H1 (cell line): ENCODE data around the gene ATP1A1. TPM values are rescaled to one million over a fixed set of nuclear protein-coding genes. Genes with fewer than 3 reads are reported as not detected.
A peak's percentile ranks its signal among the peaks of the same experiment; 100 is the strongest.

Experiments
- CTCF ChIA-PET: fragments of 300-600 bp; sonication (Branson Sonifier 250); formaldehyde crosslinking; loops from one replicate; lab custom pipeline; 2021; ENCODE audit not compliant: partially characterized antibody; lab: Charles Lee
- POLR2A ChIA-PET: fragments of 300-600 bp; sonication (Branson Sonifier 250); formaldehyde crosslinking; loops from one replicate; lab custom pipeline; 2021; ENCODE audit warnings: inconsistent platforms; ENCODE audit not compliant: partially characterized antibody; lab: Charles Lee
- DNase-seq, 2 experiments: peaks; one replicate each; pipeline versions ENCODE4 v3.0.0 to v3.0.0-alpha.2; 2010 to 2022; ENCODE audit warnings: low spot score in 2 of 2, low read depth in 1 of 2, mixed read lengths in 1 of 2
- FAIRE-seq: peaks from 2 replicates; lab custom pipeline; 2011; peaks lifted over from hg19 to GRCh38; lab: Jason Lieb, UNC
- H2AFZ ChIP-seq: 2 replicates; pipeline ENCODE4 v1.8.1; 2012; ENCODE audit warnings: low read length, inconsistent platforms
- H2AK5ac ChIP-seq: 2 replicates; pipeline ENCODE4 v1.6.1; 2013; ENCODE audit warnings: low read depth, low read length
- H2BK120ac ChIP-seq: replicated peaks from 2 replicates; pipeline ENCODE3; 2013; ENCODE audit warnings: low read depth, low read length, inconsistent platforms
- H2BK12ac ChIP-seq: 2 replicates; pipeline ENCODE4 v1.6.1; 2013; ENCODE audit warnings: low read depth, low read length
- H2BK15ac ChIP-seq: 2 replicates; pipeline ENCODE4 v1.6.1; 2013; ENCODE audit warnings: low read length
- H2BK20ac ChIP-seq: 2 replicates; pipeline ENCODE4 v1.6.1; 2013; ENCODE audit warnings: low read length
- H2BK5ac ChIP-seq: 2 replicates; pipeline ENCODE4 v1.6.1; 2013; ENCODE audit warnings: low read depth, low read length
- H3K14ac ChIP-seq: 2 replicates; pipeline ENCODE4 v1.6.1; 2013; ENCODE audit warnings: inconsistent platforms; ENCODE audit not compliant: insufficient read length
- H3K18ac ChIP-seq: 2 replicates; pipeline ENCODE4 v1.6.1; 2013; ENCODE audit warnings: low read length; ENCODE audit errors: extremely low read depth
- H3K23ac ChIP-seq: 2 replicates; pipeline ENCODE4 v1.6.1; 2013; ENCODE audit warnings: inconsistent platforms; ENCODE audit not compliant: insufficient read length
- H3K23me2 ChIP-seq: 2 replicates; pipeline ENCODE4 v1.6.1; 2013; ENCODE audit warnings: low read depth, low read length
- H3K27ac ChIP-seq: 2 replicates; pipeline ENCODE4 v1.6.1; 2011; ENCODE audit warnings: low read depth, low read length, inconsistent platforms
- H3K27me3 ChIP-seq, 4 experiments: replicated peaks in 1 of 4; 1 replicate in 1 of 4; 2 replicates in 3 of 4; pipeline versions ENCODE4 v1.6.1 to v1.8.1; 2011 to 2013; ENCODE audit warnings: low read length in 3 of 4, mild to moderate bottlenecking in 3 of 4, inconsistent platforms in 2 of 4, mixed read lengths in 2 of 4, moderate library complexity in 1 of 4; ENCODE audit not compliant: control insufficient read depth in 3 of 4, insufficient read depth in 3 of 4; ENCODE audit errors: extremely low read depth in 1 of 4
- H3K36me3 ChIP-seq, 4 experiments: 2 replicates each; pipeline versions ENCODE4 v1.6.1 to v1.8.1; 2011 to 2013; ENCODE audit warnings: mild to moderate bottlenecking in 4 of 4, low read length in 3 of 4, moderate library complexity in 2 of 4, control low read depth in 1 of 4, inconsistent platforms in 1 of 4; ENCODE audit not compliant: insufficient read depth in 4 of 4, control insufficient read depth in 2 of 4
- H3K4ac ChIP-seq: replicated peaks from 2 replicates; pipeline ENCODE3; 2013; ENCODE audit warnings: low read length, low read depth, mixed read lengths, inconsistent platforms; ENCODE audit not compliant: insufficient read length
- H3K4me1 ChIP-seq, 4 experiments: replicated peaks in 1 of 4; 1 replicate in 1 of 4; 2 replicates in 3 of 4; pipeline versions ENCODE4 v1.6.1 to v1.8.1; 2011 to 2013; ENCODE audit warnings: low read length in 3 of 4, inconsistent platforms in 2 of 4, mixed read lengths in 1 of 4; ENCODE audit not compliant: insufficient read depth in 4 of 4, control insufficient read depth in 3 of 4
- H3K4me2 ChIP-seq, 2 experiments: 2 replicates each; pipeline versions ENCODE4 v1.6.1 to v1.8.1; 2011 to 2013; ENCODE audit warnings: low read depth in 2 of 2, low read length in 2 of 2, control low read depth in 1 of 2, inconsistent platforms in 1 of 2, mild to moderate bottlenecking in 1 of 2; ENCODE audit not compliant: insufficient read depth in 1 of 2
- H3K4me3 ChIP-seq, 4 experiments: fragments of 200-600, 300-600 bp in 1 of 4; sonication (generic), shearing (Covaris generic), sonication (Bioruptor Twin) in 1 of 4; 2 replicates each; pipeline versions ENCODE4 v1.5.1 to v1.8.1; 2011 to 2016; ENCODE audit warnings: low read length in 4 of 4, low read depth in 3 of 4, control low read depth in 2 of 4, inconsistent platforms in 2 of 4, mild to moderate bottlenecking in 2 of 4, mixed read lengths in 1 of 4, moderate library complexity in 1 of 4; ENCODE audit not compliant: insufficient read depth in 2 of 4; ENCODE audit errors: extremely low read depth in 1 of 4
- H3K56ac ChIP-seq: replicated peaks from 2 replicates; pipeline ENCODE3; 2013; ENCODE audit warnings: low read depth, mild to moderate bottlenecking, mixed read lengths, low read length, inconsistent platforms; ENCODE audit not compliant: insufficient read length
- H3K79me1 ChIP-seq: 2 replicates; pipeline ENCODE4 v1.6.1; 2013; ENCODE audit warnings: low read depth, low read length, control low read depth
- H3K79me2 ChIP-seq, 2 experiments: 2 replicates each; pipeline versions ENCODE4 v1.6.1 to v1.8.1; 2012 to 2013; ENCODE audit warnings: low read length in 2 of 2, mild to moderate bottlenecking in 2 of 2, inconsistent platforms in 1 of 2; ENCODE audit not compliant: insufficient read depth in 2 of 2, control insufficient read depth in 1 of 2
- H3K9ac ChIP-seq, 4 experiments: replicated peaks in 1 of 4; 1 replicate in 1 of 4; 2 replicates in 3 of 4; pipeline versions ENCODE4 v1.6.1 to v1.8.1; 2011 to 2013; ENCODE audit warnings: low read depth in 3 of 4, low read length in 3 of 4, control low read depth in 2 of 4, mild to moderate bottlenecking in 2 of 4, moderate library complexity in 2 of 4, inconsistent platforms in 1 of 4; ENCODE audit errors: extremely low read depth in 1 of 4
- H3K9me3 ChIP-seq, 2 experiments: 2 replicates each; pipeline versions ENCODE4 v1.6.1 to v1.8.1; 2012 to 2013; ENCODE audit warnings: mild to moderate bottlenecking in 2 of 2, moderate library complexity in 2 of 2, control low read depth in 1 of 2, inconsistent platforms in 1 of 2, low read depth in 1 of 2, low read length in 1 of 2, mixed read lengths in 1 of 2; ENCODE audit not compliant: insufficient read depth in 2 of 2
- H4K20me1 ChIP-seq, 2 experiments: replicated peaks in 1 of 2; 2 replicates each; pipeline versions ENCODE3 to v1.8.1; 2011 to 2013; ENCODE audit warnings: inconsistent platforms in 2 of 2, low read length in 2 of 2, mild to moderate bottlenecking in 1 of 2; ENCODE audit not compliant: insufficient read depth in 2 of 2, control insufficient read depth in 1 of 2
- H4K5ac ChIP-seq: 2 replicates; pipeline ENCODE4 v1.6.1; 2013; ENCODE audit warnings: low read length, low read depth, mixed read lengths, inconsistent platforms; ENCODE audit not compliant: insufficient read length
- H4K8ac ChIP-seq: 2 replicates; pipeline ENCODE4 v1.8.0; 2013; ENCODE audit warnings: mild to moderate bottlenecking, moderate library complexity, low read length, inconsistent platforms; ENCODE audit not compliant: insufficient read depth; ENCODE audit errors: extremely low read depth
- H4K91ac ChIP-seq: replicated peaks from 2 replicates; pipeline ENCODE3; 2013; ENCODE audit warnings: low read length, mixed read lengths, inconsistent platforms; ENCODE audit not compliant: insufficient read length
- CEBPB ChIP-seq: IDR thresholded peaks from 2 replicates; pipeline ENCODE4 v1.6.1; 2012; ENCODE audit warnings: low read depth, low read length
- CREB1 ChIP-seq: IDR thresholded peaks from 2 replicates; pipeline ENCODE4 v1.6.1; 2012; ENCODE audit warnings: inconsistent platforms
- GABPA ChIP-seq: IDR thresholded peaks from 2 replicates; pipeline ENCODE4 v1.6.1; 2011; ENCODE audit warnings: mild to moderate bottlenecking, low read length, moderate library complexity, borderline replicate concordance; ENCODE audit not compliant: insufficient read depth
- MAX ChIP-seq: IDR thresholded peaks from 2 replicates; pipeline ENCODE4 v1.6.1; 2012; ENCODE audit warnings: inconsistent platforms
- POLR2A ChIP-seq, 2 experiments: IDR thresholded peaks; 1 replicate in 1 of 2; 2 replicates in 1 of 2; pipeline ENCODE4 v1.6.1; 2011; ENCODE audit warnings: low read depth in 2 of 2, low read length in 2 of 2, mild to moderate bottlenecking in 2 of 2; ENCODE audit errors: control extremely low read depth in 1 of 2
- TCF12 ChIP-seq: IDR thresholded peaks from 2 replicates; pipeline ENCODE4 v1.6.1; 2011; ENCODE audit warnings: low read depth, mild to moderate bottlenecking, low read length
- WGBS, 2 experiments: shearing (Covaris generic) in 1 of 2; methylation state at CpG; one replicate each; pipeline versions ENCODE4 v1.1.6 to v1.1.7; 2013 to 2015; ENCODE audit warnings: low lambda C conversion rate in 2 of 2, mixed read lengths in 2 of 2, inconsistent platforms in 1 of 2, low coverage in 1 of 2, missing lambda C conversion rate in 1 of 2; ENCODE audit not compliant: insufficient replicate concordance in 2 of 2, insufficient coverage in 1 of 2, insufficient read length in 1 of 2; ENCODE audit errors: extremely low coverage in 1 of 2, missing lambda C conversion rate in 1 of 2; 5-methylcytosine and 5-hydroxymethylcytosine counted together
- polyA plus RNA-seq, 7 experiments: library from polyadenylated mRNA; depleted of rRNA in 3 of 7; stranded (reverse) in 5 of 7; unstranded in 2 of 7; fragments of >200 nt in 5 of 7; fragments of 200-250 nt in 2 of 7; gene quantifications; 1 replicate in 5 of 7; 2 replicates in 1 of 7; 4 replicates in 1 of 7; pipeline versions ENCODE4 v1.2.1 to v1.2.3, GENCODE V29; 2011 to 2013; ENCODE audit warnings: missing spikeins in 2 of 7, mixed read lengths in 2 of 7
- total RNA-seq: library from RNA; stranded (reverse); fragmentation: NEBNext Ultra II Directional; extraction: Animal tissue kit (Norgen Biotek cat#: 25700); gene quantifications from 2 replicates; pipeline ENCODE4 v1.2.1, GENCODE V29; 2021

Gene ATP1A1
- total and polyA plus RNA-seq, 2 of the 8 experiments (the other 6 are each of a cell fraction or from before 2014, with no cell fraction given), result 222 to 325 TPM

GRCh38 chr1:116334868-116335635, 38.0 kb upstream of the ATP1A1 start:
- no peak overlapping the region for H4K91ac ChIP-seq
- CTCF ChIA-PET, result interaction anchor here (1.1 kb wide), 1 partner anchor 16 kb away, joined by 4 read pairs; no protein-coding TSS in a partner anchor
- no peak overlapping the region; the same call in 1 of the 2 replicates for H4K8ac ChIP-seq
- H3K36me3 ChIP-seq, result no peaks in the 10 kb centered on the region
- no peak overlapping the region for H3K4me3 ChIP-seq
- WGBS, 2 experiments, result 58% methylated on average over 9 of the region's 9 CpGs; no CpG with 5 or more reads in 1 of the 2 experiments
- no peak overlapping the region for H3K27ac ChIP-seq
- FAIRE-seq (no peak), DNase-seq (no peak)
- no peak overlapping the region for H4K5ac ChIP-seq
- peak overlapping the region; percentile 98 for H2AFZ ChIP-seq
- no peak overlapping the region for H2BK20ac ChIP-seq
- no peak overlapping the region for H2BK12ac ChIP-seq
- H3K56ac ChIP-seq, result no peak overlapping the region
- H3K23me2 ChIP-seq, result no peaks in the 10 kb centered on the region
- 0 out of 4 replicates have a peak overlapping the region, but pooled peaks of 1 of the 2 experiments have one; percentile 8 for H3K4me2 ChIP-seq
- H3K79me1 ChIP-seq, result no peaks in the 10 kb centered on the region
- 0 out of 2 replicates have a peak overlapping the region, but pooled peaks have one; percentile 13 for H3K18ac ChIP-seq
- no peak overlapping the region for H2BK15ac ChIP-seq
- no peaks in the 10 kb centered on the region for H3K9me3 ChIP-seq
- H3K79me2 ChIP-seq, result no peaks in the 10 kb centered on the region
- H3K9ac ChIP-seq, result no peak overlapping the region
- H2AK5ac ChIP-seq, result no peak overlapping the region
- H3K23ac ChIP-seq, result no peak overlapping the region
- no peaks in the 10 kb centered on the region for H4K20me1 ChIP-seq
- H3K27me3 ChIP-seq, result no peaks in the 10 kb centered on the region
- POLR2A ChIA-PET, result interaction anchor here (0.7 to 1.0 kb wide), 2 partner anchors 17 to 41 kb away, joined by 3 to 4 read pairs; no protein-coding TSS in a partner anchor
- H2BK5ac ChIP-seq, result no peak overlapping the region
- H3K4me1 ChIP-seq, result peaks cover 0 to 6% (median 1%) of the 10 kb centered on the region in 4 experiments; a peak in 1 of 7 replicates
- H3K14ac ChIP-seq, result no peak overlapping the region
- H3K4ac ChIP-seq, result no peak overlapping the region
- no peak overlapping the region for H2BK120ac ChIP-seq
- no peak for TF ChIP-seq TCF12
- peak; percentile 52; the same call in 1 of the 2 replicates for TF ChIP-seq MAX
- TF ChIP-seq GABPA, result peak; percentile 79; the same call in 1 of the 2 replicates
- no peak for TF ChIP-seq CREB1
- peak in 1 of 2 experiments; percentile 34; a peak in 1 of 3 replicates for TF ChIP-seq POLR2A (IDR thresholded peaks at IDR 0.05; ENCODE audit: control extremely low read depth in 1 of 2, low read depth in 2 of 2, low read length in 2 of 2)
- no peak for TF ChIP-seq CEBPB
